ENCODE measurements around the gene MMP14. TPM values are rescaled to one million over a fixed set of nuclear protein-coding genes. Genes with fewer than 3 reads are reported as not detected.

The MMP14 gene
- total and polyA plus RNA-seq, 2 of the 8 experiments (the other 6 are each of a cell fraction or from before 2014, with no cell fraction given): 58.2 to 86.8 TPM

DNA sequence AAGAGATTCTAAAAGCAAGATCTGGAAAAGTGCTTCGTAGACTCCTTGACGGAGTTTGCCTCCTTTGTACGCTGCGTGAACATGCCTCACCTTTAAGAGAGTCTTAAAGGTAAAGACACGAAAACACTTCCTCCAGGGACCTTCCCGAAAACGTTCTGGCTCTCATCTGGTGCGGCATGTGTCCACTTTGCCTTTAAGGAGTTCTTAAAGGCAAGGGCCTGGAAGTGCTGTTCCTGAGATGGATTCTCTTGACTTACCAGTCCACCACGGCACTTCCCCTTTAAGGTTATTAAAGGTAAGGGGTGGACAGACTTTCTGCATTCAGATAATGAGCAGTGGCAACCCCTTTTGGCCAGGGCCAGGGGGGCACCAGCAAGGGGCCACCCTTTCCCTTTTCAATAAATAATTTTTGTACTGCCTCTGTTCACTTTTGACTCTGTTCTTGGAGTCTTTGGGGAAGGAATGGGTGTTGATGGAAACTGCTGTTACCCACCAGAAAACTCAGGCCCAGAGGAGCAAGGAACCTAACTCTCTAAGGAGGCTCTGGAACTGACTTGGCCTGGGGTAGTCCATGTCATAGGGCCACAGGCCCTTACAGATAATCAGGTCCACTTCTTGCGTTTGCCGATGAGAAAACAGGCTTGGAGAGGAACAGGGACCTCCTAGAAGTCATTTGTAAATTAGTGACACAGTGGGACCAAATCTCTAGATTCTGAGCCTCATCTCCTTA lies 51.0 kb downstream of the MMP14 start:
- Histone ChIP-seq H3K9ac (replicated peaks in 1 of 4; ENCODE audit: extremely low read depth in 1 of 4, low read depth in 3 of 4, low read length in 3 of 4) (peak overlapping the region in 3 of 4 experiments; percentile 35 to 74 (median 36); a peak in 5 of 7 replicates), H3K79me1 (ENCODE audit: low read depth, low read length) (peaks cover 3% of the 10 kb centered on the region; the same call in 1 of the 2 replicates), H3K4me3 (ENCODE audit: extremely low read depth in 1 of 4, insufficient read depth in 2 of 4, low read depth in 3 of 4, low read length in 4 of 4) (peak overlapping the region; percentile 57 to 83 (median 65)), H2AK5ac (ENCODE audit: low read depth, low read length) (peak overlapping the region; percentile 7; the same call in 1 of the 2 replicates), H2AFZ (ENCODE audit: low read length) (no peak overlapping the region), H3K23me2 (ENCODE audit: low read depth, low read length) (peaks cover 14% of the 10 kb centered on the region), H3K27ac (ENCODE audit: low read depth, low read length) (peak overlapping the region; percentile 25; the same call in 1 of the 2 replicates), H4K5ac (ENCODE audit: insufficient read length, low read depth, low read length) (peak overlapping the region; percentile 28), H3K79me2 (ENCODE audit: control insufficient read depth in 1 of 2, insufficient read depth in 2 of 2, low read length in 2 of 2) (no peaks in the 10 kb centered on the region), H3K4me1 (replicated peaks in 1 of 4; ENCODE audit: control insufficient read depth in 3 of 4, insufficient read depth in 4 of 4, low read length in 3 of 4) (peaks cover 7 to 17% (median 12%) of the 10 kb centered on the region in 4 experiments), H3K36me3 (ENCODE audit: control insufficient read depth in 2 of 4, insufficient read depth in 4 of 4, low read length in 3 of 4) (no peaks in the 10 kb centered on the region), H3K9me3 (ENCODE audit: insufficient read depth in 2 of 2, low read depth in 1 of 2, low read length in 1 of 2) (no peaks in the 10 kb centered on the region), H2BK5ac (ENCODE audit: low read depth, low read length) (peak overlapping the region; percentile 81; the same call in 1 of the 2 replicates), H4K8ac (ENCODE audit: extremely low read depth, insufficient read depth, low read length) (no peak overlapping the region), H3K4ac (replicated peaks; ENCODE audit: insufficient read length, low read depth, low read length) (no peak overlapping the region), H3K14ac (ENCODE audit: insufficient read length) (no peak overlapping the region), H3K27me3 (replicated peaks in 1 of 4; ENCODE audit: control insufficient read depth in 3 of 4, extremely low read depth in 1 of 4, insufficient read depth in 3 of 4, low read length in 3 of 4) (peaks cover 0 to 17% (median 11%) of the 10 kb centered on the region in 4 experiments; a peak in 6 of 7 replicates), H2BK120ac (replicated peaks; ENCODE audit: low read depth, low read length) (peak overlapping the region; percentile 21), H3K4me2 (ENCODE audit: insufficient read depth in 1 of 2, low read depth in 2 of 2, low read length in 2 of 2) (peak overlapping the region; percentile 86), H3K23ac (ENCODE audit: insufficient read length) (no peak overlapping the region), H3K18ac (ENCODE audit: extremely low read depth, low read length) (no peak overlapping the region), H3K56ac (replicated peaks; ENCODE audit: insufficient read length, low read depth, low read length) (peak overlapping the region; percentile 71), H4K20me1 (replicated peaks in 1 of 2; ENCODE audit: control insufficient read depth in 1 of 2, insufficient read depth in 2 of 2, low read length in 2 of 2) (no peaks in the 10 kb centered on the region), H2BK12ac (ENCODE audit: low read depth, low read length) (peak overlapping the region; percentile 2; the same call in 1 of the 2 replicates), H2BK15ac (ENCODE audit: low read length) (0 out of 2 replicates have a peak overlapping the region, but pooled peaks have one; percentile 37), H4K91ac (replicated peaks; ENCODE audit: insufficient read length, low read length) (peak overlapping the region; percentile 16), H2BK20ac (ENCODE audit: low read length) (no peak overlapping the region)
- FAIRE-seq (peak; percentile 72), DNase-seq (ENCODE audit: low read depth in 1 of 2, low spot score in 2 of 2) (no peak)
- 19% methylated on average over 11 of the region's 11 CpGs; no CpG with 5 or more reads in 1 of the 2 experiments for WGBS, 2 experiments (ENCODE audit: extremely low coverage in 1 of 2, insufficient coverage in 1 of 2, insufficient read length in 1 of 2, insufficient replicate concordance in 2 of 2, low coverage in 1 of 2, low lambda C conversion rate in 2 of 2, missing lambda C conversion rate in 1 of 2)
- CTCF ChIA-PET (ENCODE audit: partially characterized antibody): interaction anchor here (0.9 to 56.0 kb wide), 7 partner anchors 9 to 68 kb away, joined by 3 to 1562 read pairs (median 12); partner anchors contain the start of genes LRP10, MMP14, MRPL52 and SLC7A7
- POLR2A ChIA-PET (ENCODE audit: partially characterized antibody): interaction anchor here (0.5 to 7.2 kb wide), 9 partner anchors 9 to 145 kb away, joined by 3 to 54 read pairs (median 4); partner anchors contain the start of genes LRP10, MRPL52 and PRMT5
- TF ChIP-seq POLR2A (IDR thresholded peaks at IDR 0.05; ENCODE audit: control extremely low read depth in 1 of 2, low read depth in 2 of 2, low read length in 2 of 2): peak in 1 of 2 experiments; percentile 15; a peak in 1 of 3 replicates
- no peak for TF ChIP-seq EP300 (IDR thresholded peaks at IDR 0.05; ENCODE audit: borderline replicate concordance in 1 of 2, low read depth in 2 of 2, low read length in 2 of 2)
- TF ChIP-seq, protein P1, sequence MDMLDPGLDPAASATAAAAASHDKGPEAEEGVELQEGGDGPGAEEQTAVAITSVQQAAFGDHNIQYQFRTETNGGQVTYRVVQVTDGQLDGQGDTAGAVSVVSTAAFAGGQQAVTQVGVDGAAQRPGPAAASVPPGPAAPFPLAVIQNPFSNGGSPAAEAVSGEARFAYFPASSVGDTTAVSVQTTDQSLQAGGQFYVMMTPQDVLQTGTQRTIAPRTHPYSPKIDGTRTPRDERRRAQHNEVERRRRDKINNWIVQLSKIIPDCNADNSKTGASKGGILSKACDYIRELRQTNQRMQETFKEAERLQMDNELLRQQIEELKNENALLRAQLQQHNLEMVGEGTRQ (IDR thresholded peaks at IDR 0.05; ENCODE audit: low read length): peak; percentile 63
- no peak for TF ChIP-seq BRCA1 (IDR thresholded peaks at IDR 0.05; ENCODE audit: low read depth, low read length)
- TF ChIP-seq SP2 (IDR thresholded peaks at IDR 0.05; ENCODE audit: low read length): no peak
- no peak for TF ChIP-seq SIX5 (IDR thresholded peaks at IDR 0.05; ENCODE audit: low read depth, low read length)
- no peak for TF ChIP-seq TCF12 (IDR thresholded peaks at IDR 0.05; ENCODE audit: low read depth, low read length)
- TF ChIP-seq HDAC6 (IDR thresholded peaks at IDR 0.05; ENCODE audit: low read depth, low read length): no peak
- peak in 1 of 2 experiments; percentile 11; a peak in 1 of 4 replicates for TF ChIP-seq RAD21 (IDR thresholded peaks at IDR 0.05 in 1 of 2, conservative IDR thresholded peaks at IDR 0.05 in 1 of 2; ENCODE audit: low read depth in 2 of 2, low read length in 2 of 2)

Data from H1 (cell line).